Measurements from ENCODE around the gene UBE2S.

- TF ChIP-seq CTCF (IDR thresholded peaks at IDR 0.05) (no peak), POLR2A (IDR thresholded peaks at IDR 0.05) (no peak)
Observed at GRCh38 chr19:55365964-55366363, 41.6 kb downstream of the UBE2S start.

All from lower leg skin (tissue), 3 donors.